PFSK-1 (cell line): ENCODE results near the gene MAP2K5.

Source experiments
- FOXP2 ChIP-seq: optimal IDR thresholded peaks from 2 replicates; pipeline ENCODE3; 2011; ENCODE audit warnings: borderline replicate concordance, control low read depth, inconsistent platforms; ENCODE audit not compliant: insufficient read depth; ENCODE audit errors: extremely low read length, extremely low read depth
- POLR2AphosphoS5 ChIP-seq: IDR thresholded peaks from 2 replicates; pipeline ENCODE4 v1.6.1; 2012; ENCODE audit warnings: low read depth, mild to moderate bottlenecking, control low read depth, low read length, moderate library complexity
- REST ChIP-seq, 2 experiments: IDR thresholded peaks; 2 replicates each; pipeline versions ENCODE4 v1.6.1 to v1.8.0; 2011 to 2012; ENCODE audit warnings: low read depth in 2 of 2, low read length in 2 of 2, control low read depth in 1 of 2, inconsistent platforms in 1 of 2, mild to moderate bottlenecking in 1 of 2, moderate library complexity in 1 of 2; ENCODE audit not compliant: insufficient read depth in 1 of 2
- SIN3A ChIP-seq: IDR thresholded peaks from 2 replicates; pipeline ENCODE4 v1.6.1; 2012; ENCODE audit warnings: mild to moderate bottlenecking, low read length, moderate library complexity, borderline replicate concordance; ENCODE audit not compliant: insufficient read depth
- TAF1 ChIP-seq: IDR thresholded peaks from 2 replicates; pipeline ENCODE4 v1.6.1; 2012; ENCODE audit warnings: low read length, control low read depth, borderline replicate concordance; ENCODE audit not compliant: insufficient read depth

Gene MAP2K5

DNA sequence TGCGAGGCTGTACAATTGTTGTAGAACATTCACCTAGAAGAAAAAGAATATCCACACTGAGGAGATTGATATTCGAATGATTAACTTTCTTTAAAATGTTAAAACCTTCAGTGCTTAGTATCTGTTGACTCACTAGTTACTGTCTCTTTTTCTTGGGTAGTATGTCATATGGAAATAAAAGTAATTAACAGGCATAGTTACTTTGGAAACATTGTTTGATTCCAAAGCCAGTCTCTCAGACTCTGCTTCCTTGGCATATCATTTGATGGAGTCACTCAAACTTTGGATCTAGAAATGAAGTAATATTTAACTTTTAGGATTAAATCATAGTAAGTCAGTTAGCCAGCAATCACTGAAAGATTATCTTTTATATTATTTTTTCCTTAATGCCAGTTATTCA lies 63.4 kb downstream of the MAP2K5 start:
- TF ChIP-seq TAF1 (no peak), REST (IDR thresholded peaks at IDR 0.05; ENCODE audit: insufficient read depth in 1 of 2, low read depth in 2 of 2, low read length in 2 of 2) (no peak), FOXP2 (no peak), SIN3A (no peak), POLR2AphosphoS5 (no peak)

DNA sequence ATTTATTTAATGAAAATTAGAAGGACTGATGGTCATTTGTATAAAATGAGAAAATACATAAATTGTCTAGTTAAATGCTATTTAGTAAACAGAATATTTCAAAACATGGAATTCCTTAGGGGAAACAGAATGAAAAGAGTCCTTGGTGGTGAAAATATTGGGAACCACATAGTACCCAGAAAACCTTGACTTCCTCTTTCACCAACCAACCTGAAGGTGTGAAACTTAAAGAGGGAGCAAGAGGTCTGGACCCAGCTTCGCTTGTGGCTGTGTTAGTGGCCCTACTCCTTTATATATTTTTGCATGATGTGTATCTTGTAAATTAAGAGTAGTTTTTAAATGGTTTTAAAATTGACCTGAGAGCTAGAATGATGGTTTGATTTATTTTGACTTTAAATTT lies 64.2 kb downstream of the MAP2K5 start:
- TF ChIP-seq TAF1 (no peak), SIN3A (no peak), FOXP2 (no peak), POLR2AphosphoS5 (no peak), REST (IDR thresholded peaks at IDR 0.05; ENCODE audit: insufficient read depth in 1 of 2, low read depth in 2 of 2, low read length in 2 of 2) (no peak)

- TF ChIP-seq FOXP2: no peak
- TF ChIP-seq REST (IDR thresholded peaks at IDR 0.05; ENCODE audit: insufficient read depth in 1 of 2, low read depth in 2 of 2, low read length in 2 of 2): no peak
- no peak for TF ChIP-seq TAF1
- no peak for TF ChIP-seq SIN3A
Observed at GRCh38 chr15:67607329-67607728, 64.8 kb downstream of the MAP2K5 start.

DNA sequence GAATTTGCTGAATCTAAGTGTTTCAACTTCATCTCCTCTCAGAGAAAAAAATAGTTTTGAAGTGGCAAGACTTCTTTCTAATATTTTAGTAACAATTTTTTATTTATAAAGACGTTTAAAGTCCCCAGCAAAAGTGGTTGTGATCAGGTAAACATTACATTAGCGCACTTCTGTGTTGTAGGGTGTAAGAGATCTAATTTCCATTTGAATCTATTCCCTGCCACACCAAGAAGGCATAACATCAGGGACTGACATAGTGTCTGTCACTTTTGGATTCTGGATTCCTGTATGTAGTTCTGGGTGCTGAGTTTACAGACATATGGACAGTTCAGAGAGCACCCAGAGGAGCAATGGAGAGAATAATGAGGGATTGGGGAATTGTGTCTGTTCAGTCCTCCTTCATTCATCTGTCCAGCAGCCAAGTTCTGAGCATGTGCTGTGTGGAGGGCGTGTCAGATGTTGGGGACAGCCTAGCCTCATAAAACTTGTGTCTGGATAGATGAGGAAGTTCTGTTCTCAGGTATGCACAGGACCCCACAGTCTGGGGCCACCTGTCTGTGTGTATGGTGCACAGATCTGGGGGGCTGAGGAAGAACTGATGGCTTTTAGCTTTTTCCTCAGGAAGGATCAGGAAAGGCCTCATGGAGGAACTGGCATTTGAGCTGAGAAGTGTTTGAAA lies 65.6 kb downstream of the MAP2K5 start:
- TF ChIP-seq POLR2AphosphoS5 (no peak), REST (IDR thresholded peaks at IDR 0.05; ENCODE audit: insufficient read depth in 1 of 2, low read depth in 2 of 2, low read length in 2 of 2) (no peak), SIN3A (no peak), FOXP2 (no peak), TAF1 (no peak)

- TF ChIP-seq TAF1 (no peak), POLR2AphosphoS5 (no peak), FOXP2 (no peak), SIN3A (no peak), REST (IDR thresholded peaks at IDR 0.05; ENCODE audit: insufficient read depth in 1 of 2, low read depth in 2 of 2, low read length in 2 of 2) (no peak)
Observed at GRCh38 chr15:67608638-67608959, 66.1 kb downstream of the MAP2K5 start.
